Trophoblast cell (in vitro differentiated cells and primary cell): ENCODE data around the gene CMTM6.

Source experiments
- DNase-seq, 2 donors: peaks; one replicate each; pipeline ENCODE4 v3.0.0-alpha.2; 2016
- H2AFZ ChIP-seq: 2 replicates; pipeline ENCODE4 v1.6.1; 2013; ENCODE audit warnings: low read length, moderate library complexity, mild to moderate bottlenecking; ENCODE audit not compliant: insufficient read depth, poor library complexity
- H2AK5ac ChIP-seq: 2 replicates; pipeline ENCODE4 v1.6.1; 2013; ENCODE audit warnings: mild to moderate bottlenecking, low read length
- H2BK120ac ChIP-seq: 2 replicates; pipeline ENCODE4 v1.6.1; 2013; ENCODE audit warnings: low read length, mild to moderate bottlenecking, moderate library complexity; ENCODE audit not compliant: insufficient read depth, poor library complexity
- H2BK12ac ChIP-seq: 2 replicates; pipeline ENCODE4 v1.6.1; 2013; ENCODE audit warnings: mild to moderate bottlenecking, low read length, moderate library complexity
- H2BK5ac ChIP-seq: 2 replicates; pipeline ENCODE4 v1.6.1; 2013; ENCODE audit warnings: low read length, low read depth, moderate library complexity, mild to moderate bottlenecking; ENCODE audit not compliant: poor library complexity
- H3K14ac ChIP-seq: 2 replicates; pipeline ENCODE4 v1.6.1; 2013; ENCODE audit warnings: mild to moderate bottlenecking, low read length
- H3K18ac ChIP-seq: 2 replicates; pipeline ENCODE4 v1.6.1; 2013; ENCODE audit warnings: mild to moderate bottlenecking, low read length
- H3K23ac ChIP-seq: 2 replicates; pipeline ENCODE4 v1.6.1; 2013; ENCODE audit warnings: low read length
- H3K27ac ChIP-seq: 2 replicates; pipeline ENCODE4 v1.5.1; 2013; ENCODE audit warnings: low read depth, mild to moderate bottlenecking, inconsistent platforms, low read length, moderate library complexity
- H3K27me3 ChIP-seq: 2 replicates; pipeline ENCODE4 v1.6.1; 2013; ENCODE audit warnings: inconsistent platforms, mild to moderate bottlenecking, low read length, moderate library complexity; ENCODE audit not compliant: insufficient read depth
- H3K36me3 ChIP-seq, 2 experiments: 1 replicate in 1 of 2; 2 replicates in 1 of 2; pipeline ENCODE4 v1.6.1; 2013; ENCODE audit warnings: low read length in 2 of 2, mild to moderate bottlenecking in 2 of 2, moderate library complexity in 1 of 2; ENCODE audit not compliant: insufficient read depth in 2 of 2, control insufficient read depth in 1 of 2
- H3K4ac ChIP-seq: 2 replicates; pipeline ENCODE4 v1.6.1; 2013; ENCODE audit warnings: low read depth, mild to moderate bottlenecking, low read length, moderate library complexity
- H3K4me1 ChIP-seq, 2 experiments: 1 replicate in 1 of 2; 2 replicates in 1 of 2; pipeline ENCODE4 v1.6.1; 2013; ENCODE audit warnings: low read length in 2 of 2, mild to moderate bottlenecking in 2 of 2, moderate library complexity in 1 of 2; ENCODE audit not compliant: insufficient read depth in 2 of 2, control insufficient read depth in 1 of 2
- H3K4me2 ChIP-seq: 2 replicates; pipeline ENCODE4 v1.6.1; 2013; ENCODE audit warnings: inconsistent platforms, mild to moderate bottlenecking, low read length, moderate library complexity
- H3K4me3 ChIP-seq: 2 replicates; pipeline ENCODE4 v1.5.1; 2013; ENCODE audit warnings: mild to moderate bottlenecking, low read depth, low read length, inconsistent platforms
- H3K79me1 ChIP-seq: one replicate; pipeline ENCODE4 v1.6.1; 2013; ENCODE audit warnings: low read length
- H3K79me2 ChIP-seq: 2 replicates; pipeline ENCODE4 v1.6.1; 2013; ENCODE audit warnings: low read length, mild to moderate bottlenecking; ENCODE audit not compliant: control insufficient read depth, insufficient read depth, poor library complexity
- H3K9ac ChIP-seq: 2 replicates; pipeline ENCODE4 v1.6.1; 2013; ENCODE audit warnings: mild to moderate bottlenecking, low read length
- H3K9me3 ChIP-seq: 2 replicates; pipeline ENCODE4 v1.6.1; 2013; ENCODE audit warnings: low read depth, mild to moderate bottlenecking, control low read depth, inconsistent platforms, low read length; ENCODE audit not compliant: insufficient read depth
- H4K12ac ChIP-seq: 2 replicates; pipeline ENCODE4 v1.6.1; 2013; ENCODE audit warnings: low read depth, mild to moderate bottlenecking, low read length, moderate library complexity
- H4K8ac ChIP-seq: 2 replicates; pipeline ENCODE4 v1.6.1; 2013; ENCODE audit warnings: low read depth, mild to moderate bottlenecking, low read length, moderate library complexity
- H4K91ac ChIP-seq: one replicate; pipeline ENCODE4 v1.6.1; 2013; ENCODE audit warnings: low read depth, mild to moderate bottlenecking, low read length, moderate library complexity
- WGBS: extraction: QIAGEN DNeasy Blood & Tissue Kit; methylation state at CpG from one replicate; pipeline ENCODE4 v1.1.7; 2013; ENCODE audit warnings: missing lambda C conversion rate; ENCODE audit not compliant: insufficient read length, insufficient coverage; ENCODE audit errors: extremely low coverage; 5-methylcytosine and 5-hydroxymethylcytosine counted together

The CMTM6 gene

GRCh38 chr3:32454731-32455608 is 47.7 kb downstream of the CMTM6 start:
- Histone ChIP-seq H3K23ac (no peak overlapping the region), H4K8ac (no peak overlapping the region), H3K79me1 (no peaks in the 10 kb centered on the region), H2AFZ (no peak overlapping the region), H3K4me3 (no peak overlapping the region), H4K91ac (no peak overlapping the region), H3K9ac (no peak overlapping the region), H3K36me3 (peaks cover 0 to 2% of the 10 kb centered on the region in 2 experiments), H2BK120ac (no peak overlapping the region), H2BK5ac (no peak overlapping the region), H4K12ac (no peak overlapping the region), H3K18ac (no peak overlapping the region), H2BK12ac (no peak overlapping the region), H2AK5ac (no peak overlapping the region), H3K9me3 (no peaks in the 10 kb centered on the region), H3K27ac (no peak overlapping the region), H3K27me3 (no peaks in the 10 kb centered on the region), H3K4me2 (no peak overlapping the region), H3K4me1 (peaks cover 4 to 6% of the 10 kb centered on the region in 2 experiments), H3K14ac (no peak overlapping the region), H3K4ac (no peak overlapping the region), H3K79me2 (no peaks in the 10 kb centered on the region)
- WGBS: no CpG with 5 or more reads among the region's 15 CpGs
- no peak for DNase-seq

- H3K14ac ChIP-seq: no peak overlapping the region
- H4K8ac ChIP-seq: no peak overlapping the region
- no CpG with 5 or more reads among the region's 6 CpGs for WGBS
- no peaks in the 10 kb centered on the region for H3K27me3 ChIP-seq
- H3K9me3 ChIP-seq: no peaks in the 10 kb centered on the region
- no peaks in the 10 kb centered on the region for H3K79me1 ChIP-seq
- H3K36me3 ChIP-seq: peaks cover 0 to 2% of the 10 kb centered on the region in 2 experiments
- no peak overlapping the region for H3K27ac ChIP-seq
- no peak overlapping the region for H3K23ac ChIP-seq
- H3K4me1 ChIP-seq: peaks cover 4 to 6% of the 10 kb centered on the region in 2 experiments
- no peak overlapping the region for H2BK120ac ChIP-seq
- no peak overlapping the region for H4K91ac ChIP-seq
- no peak overlapping the region for H3K9ac ChIP-seq
- no peak overlapping the region for H3K4me3 ChIP-seq
- no peak overlapping the region for H3K4me2 ChIP-seq
- H3K4ac ChIP-seq: no peak overlapping the region
- no peak overlapping the region for H2AK5ac ChIP-seq
- no peak overlapping the region for H3K18ac ChIP-seq
- no peak for DNase-seq
- no peak overlapping the region for H4K12ac ChIP-seq
- no peak overlapping the region for H2BK12ac ChIP-seq
- H2AFZ ChIP-seq: no peak overlapping the region
- no peaks in the 10 kb centered on the region for H3K79me2 ChIP-seq
- H2BK5ac ChIP-seq: no peak overlapping the region
These were observed 48.5 kb downstream of the CMTM6 start for GRCh38 chr3:32454111-32454510.

- Histone ChIP-seq H3K27me3 (no peaks in the 10 kb centered on the region), H3K4me1 (peaks cover 4 to 6% of the 10 kb centered on the region in 2 experiments), H3K14ac (no peak overlapping the region), H3K4me3 (no peak overlapping the region), H4K8ac (no peak overlapping the region), H2BK120ac (no peak overlapping the region), H2BK5ac (no peak overlapping the region), H3K27ac (no peak overlapping the region), H2BK12ac (no peak overlapping the region), H2AFZ (no peak overlapping the region), H4K12ac (no peak overlapping the region), H3K18ac (no peak overlapping the region), H3K79me2 (no peaks in the 10 kb centered on the region), H3K4me2 (no peak overlapping the region), H3K9ac (no peak overlapping the region), H2AK5ac (no peak overlapping the region), H3K4ac (no peak overlapping the region), H3K23ac (no peak overlapping the region), H3K9me3 (no peaks in the 10 kb centered on the region), H4K91ac (no peak overlapping the region), H3K36me3 (peaks cover 0 to 2% of the 10 kb centered on the region in 2 experiments), H3K79me1 (no peaks in the 10 kb centered on the region)
- no peak for DNase-seq
- no CpG with 5 or more reads among the region's 5 CpGs for WGBS
These were observed 49.3 kb downstream of the CMTM6 start for GRCh38 chr3:32453346-32453745.

GRCh38 chr3:32452009-32452408 is 50.6 kb downstream of the CMTM6 start:
- Histone ChIP-seq H3K4ac (no peak overlapping the region), H3K23ac (no peak overlapping the region), H2AK5ac (no peak overlapping the region), H3K79me2 (no peaks in the 10 kb centered on the region), H3K9me3 (no peaks in the 10 kb centered on the region), H3K4me2 (no peak overlapping the region), H3K18ac (no peak overlapping the region), H3K27ac (no peak overlapping the region), H4K12ac (no peak overlapping the region), H2BK120ac (no peak overlapping the region), H2BK12ac (no peak overlapping the region), H3K79me1 (no peaks in the 10 kb centered on the region), H4K8ac (no peak overlapping the region), H3K9ac (no peak overlapping the region), H3K14ac (no peak overlapping the region), H2AFZ (no peak overlapping the region), H4K91ac (no peak overlapping the region), H3K36me3 (peaks cover 0 to 2% of the 10 kb centered on the region in 2 experiments), H2BK5ac (no peak overlapping the region), H3K4me3 (no peak overlapping the region), H3K4me1 (no peaks in the 10 kb centered on the region), H3K27me3 (no peaks in the 10 kb centered on the region)
- DNase-seq: no peak
- WGBS: no CpG with 5 or more reads among the region's 4 CpGs
